ENCODE data around the gene HEPACAM.

Gene HEPACAM

GRCh38 chr11:124943741-124944140 lies 7.9 kb upstream of the HEPACAM start:
- H3K27ac ChIP-seq: no peak overlapping the region
- no peaks in the 10 kb centered on the region for H3K36me3 ChIP-seq (ENCODE audit: control insufficient read depth, insufficient read depth, low read length)
- H3K9me3 ChIP-seq (ENCODE audit: control insufficient read depth, low read length): no peaks in the 10 kb centered on the region
- H3K4me2 ChIP-seq (ENCODE audit: low read length): no peak overlapping the region
- no peak overlapping the region for H2AFZ ChIP-seq
- no peak overlapping the region for H3K4me3 ChIP-seq (ENCODE audit: low read depth, low read length)
- no peak overlapping the region for H3K9ac ChIP-seq
- no peaks in the 10 kb centered on the region for H3K4me1 ChIP-seq
- no peak for TF ChIP-seq CTCF (IDR thresholded peaks at IDR 0.05)
- H3K79me2 ChIP-seq: no peaks in the 10 kb centered on the region
- H3K27me3 ChIP-seq (ENCODE audit: control insufficient read depth, insufficient read depth, low read length): no peaks in the 10 kb centered on the region

DNA sequence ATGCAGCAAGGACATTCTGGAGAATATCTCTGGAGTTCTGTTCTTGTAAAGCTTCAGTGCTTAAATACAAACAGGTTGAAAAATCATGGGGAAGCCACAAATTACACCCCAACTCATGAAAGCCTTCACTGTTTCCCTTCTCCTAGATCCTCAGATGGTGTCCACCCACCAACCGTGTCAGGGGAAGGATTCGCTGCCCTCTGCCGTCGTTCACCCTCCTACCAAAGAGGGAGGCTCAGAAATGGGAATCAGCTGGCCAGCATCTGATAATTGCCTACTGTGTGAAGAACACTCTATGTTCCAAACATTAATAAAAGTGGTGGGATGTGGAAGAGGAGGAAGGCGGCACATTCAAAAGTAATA lies 7.4 kb upstream of the HEPACAM start:
- H3K79me2 ChIP-seq: no peaks in the 10 kb centered on the region
- no peak for TF ChIP-seq CTCF (IDR thresholded peaks at IDR 0.05)
- H3K9ac ChIP-seq: no peak overlapping the region

DNA sequence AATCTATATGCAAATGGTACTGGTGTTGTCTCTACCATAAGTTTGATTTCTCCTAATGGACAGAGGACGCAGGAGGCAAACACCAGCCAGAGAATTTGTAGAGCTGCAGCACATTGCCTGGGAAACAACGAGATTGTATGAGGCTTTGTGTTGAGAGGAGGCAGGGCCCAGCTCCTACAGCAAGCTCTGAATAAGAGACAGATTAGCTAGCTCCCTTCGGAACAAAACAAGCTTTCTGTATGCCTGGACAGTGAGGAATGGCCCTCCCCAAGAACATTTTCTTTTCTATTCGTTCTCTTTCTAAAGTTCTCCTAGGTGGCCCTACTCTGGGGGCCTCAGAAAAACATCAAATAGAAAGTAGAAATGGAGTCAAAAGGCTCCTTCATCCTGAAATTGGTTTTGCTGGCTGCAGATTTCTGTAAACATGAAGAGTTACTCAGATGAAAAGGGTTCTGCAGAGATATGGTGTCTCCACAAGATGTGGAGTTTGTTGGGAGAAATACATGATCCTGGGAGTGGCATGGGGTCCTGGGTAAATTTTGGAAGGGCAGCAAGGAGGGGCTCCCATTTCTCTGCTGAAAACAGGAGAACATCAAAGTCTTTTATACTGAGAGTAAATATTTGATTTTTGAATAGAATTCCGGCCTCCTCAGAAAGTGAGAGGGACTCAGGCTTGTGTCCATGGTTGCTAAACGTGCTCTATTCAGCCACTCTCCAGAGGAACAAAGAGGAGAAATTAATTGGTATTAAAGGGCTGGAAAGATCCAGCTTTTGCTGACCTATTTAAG lies 6.8 kb upstream of the HEPACAM start:
- Histone ChIP-seq H3K4me3 (ENCODE audit: low read depth, low read length) (no peak overlapping the region), H2AFZ (no peak overlapping the region), H3K4me2 (ENCODE audit: low read length) (no peak overlapping the region), H3K9me3 (ENCODE audit: control insufficient read depth, low read length) (no peaks in the 10 kb centered on the region), H3K9ac (no peak overlapping the region), H3K4me1 (no peaks in the 10 kb centered on the region), H3K36me3 (ENCODE audit: control insufficient read depth, insufficient read depth, low read length) (no peaks in the 10 kb centered on the region), H3K27ac (no peak overlapping the region), H3K27me3 (ENCODE audit: control insufficient read depth, insufficient read depth, low read length) (no peaks in the 10 kb centered on the region), H3K79me2 (no peaks in the 10 kb centered on the region)
- no peak for TF ChIP-seq CTCF (IDR thresholded peaks at IDR 0.05)

More for the DNA sequence above, 7.4 kb upstream of the HEPACAM start:
- H3K27ac ChIP-seq: no peak overlapping the region
- H3K4me2 ChIP-seq (ENCODE audit: low read length): no peak overlapping the region
- H3K9me3 ChIP-seq (ENCODE audit: control insufficient read depth, low read length): no peaks in the 10 kb centered on the region
- no peak overlapping the region for H3K4me3 ChIP-seq (ENCODE audit: low read depth, low read length)
- no peaks in the 10 kb centered on the region for H3K27me3 ChIP-seq (ENCODE audit: control insufficient read depth, insufficient read depth, low read length)
- no peaks in the 10 kb centered on the region for H3K4me1 ChIP-seq
- H2AFZ ChIP-seq: no peak overlapping the region
- no peaks in the 10 kb centered on the region for H3K36me3 ChIP-seq (ENCODE audit: control insufficient read depth, insufficient read depth, low read length)

DNA sequence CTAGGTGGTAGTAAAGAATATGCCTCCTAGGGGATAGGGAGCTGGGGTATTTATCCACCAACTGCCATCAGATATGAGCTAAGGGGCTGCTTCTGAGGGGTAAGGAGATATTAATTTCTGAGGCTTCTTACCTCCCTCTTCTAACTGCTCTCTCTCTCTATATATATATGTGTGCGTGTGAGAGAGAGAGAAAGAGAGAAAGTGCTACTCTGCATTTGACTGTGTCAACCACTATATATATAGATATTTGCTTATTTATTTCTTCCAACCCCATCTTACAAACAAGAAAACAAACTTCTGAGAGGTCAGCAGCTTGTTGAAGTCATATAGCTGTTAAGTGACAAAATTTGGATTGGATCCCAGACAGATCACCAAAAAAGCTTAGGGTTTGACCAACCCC lies 5.9 kb upstream of the HEPACAM start:
- H3K36me3 ChIP-seq (ENCODE audit: control insufficient read depth, insufficient read depth, low read length): no peaks in the 10 kb centered on the region
- H3K9ac ChIP-seq: no peak overlapping the region
- H3K9me3 ChIP-seq (ENCODE audit: control insufficient read depth, low read length): no peaks in the 10 kb centered on the region
- H3K27me3 ChIP-seq (ENCODE audit: control insufficient read depth, insufficient read depth, low read length): no peaks in the 10 kb centered on the region
- TF ChIP-seq CTCF (IDR thresholded peaks at IDR 0.05): no peak
- H3K4me3 ChIP-seq (ENCODE audit: low read depth, low read length): no peak overlapping the region
- H3K4me1 ChIP-seq: no peaks in the 10 kb centered on the region
- no peak overlapping the region for H2AFZ ChIP-seq
- no peak overlapping the region for H3K27ac ChIP-seq
- H3K79me2 ChIP-seq: no peaks in the 10 kb centered on the region
- H3K4me2 ChIP-seq (ENCODE audit: low read length): no peak overlapping the region

- Histone ChIP-seq H3K27me3 (ENCODE audit: control insufficient read depth, insufficient read depth, low read length) (no peaks in the 10 kb centered on the region), H3K27ac (no peak overlapping the region), H3K4me3 (ENCODE audit: low read depth, low read length) (no peak overlapping the region), H3K9ac (no peak overlapping the region), H3K9me3 (ENCODE audit: control insufficient read depth, low read length) (no peaks in the 10 kb centered on the region), H3K79me2 (no peaks in the 10 kb centered on the region), H3K36me3 (ENCODE audit: control insufficient read depth, insufficient read depth, low read length) (no peaks in the 10 kb centered on the region), H3K4me2 (ENCODE audit: low read length) (no peak overlapping the region), H2AFZ (no peak overlapping the region), H3K4me1 (no peaks in the 10 kb centered on the region)
- TF ChIP-seq CTCF (IDR thresholded peaks at IDR 0.05): no peak
These were observed 3.1 kb upstream of the HEPACAM start for GRCh38 chr11:124938970-124939369.
